ENCODE data around the gene CDKL4.

GRCh38 chr2:39256040-39256439 is 12.3 kb upstream of the CDKL4 start:
- TF ChIP-seq CTCF (IDR thresholded peaks at IDR 0.05) (no peak), POLR2AphosphoS5 (IDR thresholded peaks at IDR 0.05) (no peak), EP300 (IDR thresholded peaks at IDR 0.05) (no peak), POLR2A (IDR thresholded peaks at IDR 0.05) (no peak)
